KMS-11 (cell line): Measurements from ENCODE around the gene PIEZO2.

ENCODE experiments used
- H2AFZ ChIP-seq: fragments of 200-600 bp; sonication (generic); 2 replicates; pipeline ENCODE4 v1.6.1; 2016; ENCODE audit warnings: antibody characterized with exemption, mixed run types, low read depth
- H3K27ac ChIP-seq: fragments of 200-600 bp; sonication (generic); 2 replicates; pipeline ENCODE4 v1.6.1; 2016; ENCODE audit warnings: mild to moderate bottlenecking, mixed run types
- H3K27me3 ChIP-seq: fragments of 200-600 bp; sonication (generic); 2 replicates; pipeline ENCODE4 v1.6.1; 2017; ENCODE audit warnings: mild to moderate bottlenecking, low read depth, mixed run types, moderate library complexity; ENCODE audit not compliant: insufficient read depth
- H3K36me3 ChIP-seq: fragments of 200-600 bp; sonication (generic); 2 replicates; pipeline ENCODE4 v1.6.1; 2017; ENCODE audit warnings: mild to moderate bottlenecking, mixed run types; ENCODE audit not compliant: insufficient read depth
- H3K4me1 ChIP-seq: fragments of 200-600 bp; sonication (generic); 2 replicates; pipeline ENCODE4 v1.6.1; 2016; ENCODE audit warnings: mild to moderate bottlenecking, low read depth, mixed run types; ENCODE audit not compliant: poor library complexity, severe bottlenecking
- H3K4me2 ChIP-seq: fragments of 200-600 bp; sonication (generic); 2 replicates; pipeline ENCODE4 v1.7.0; 2016; ENCODE audit warnings: mild to moderate bottlenecking, mixed run types
- H3K4me3 ChIP-seq: fragments of 200-600 bp; sonication (generic); IDR thresholded peaks from 2 replicates; pipeline ENCODE4 v1.6.1; 2017; ENCODE audit warnings: low read depth, low read length, mixed read lengths; ENCODE audit not compliant: insufficient read depth
- H3K79me2 ChIP-seq: fragments of 200-600 bp; sonication (generic); 2 replicates; pipeline ENCODE4 v1.6.1; 2016; ENCODE audit warnings: low read depth, mixed run types; ENCODE audit not compliant: insufficient read depth
- H3K9ac ChIP-seq: fragments of 200-600 bp; sonication (generic); 2 replicates; pipeline ENCODE4 v1.6.1; 2016; ENCODE audit warnings: mild to moderate bottlenecking, mixed run types
- H4K20me1 ChIP-seq: fragments of 200-600 bp; sonication (generic); 2 replicates; pipeline ENCODE4 v1.6.1; 2016; ENCODE audit warnings: mild to moderate bottlenecking, mixed run types; ENCODE audit not compliant: insufficient read depth
- TF ChIP-seq, protein P1 (sequence below): fragments of 200-600 bp; sonication (generic); conservative IDR thresholded peaks from 2 replicates; pipeline ENCODE4 v1.6.1; 2017; ENCODE audit warnings: low read depth, mild to moderate bottlenecking, antibody characterized with exemption, low read length, moderate library complexity, mixed read lengths

PIEZO2 gene

DNA sequence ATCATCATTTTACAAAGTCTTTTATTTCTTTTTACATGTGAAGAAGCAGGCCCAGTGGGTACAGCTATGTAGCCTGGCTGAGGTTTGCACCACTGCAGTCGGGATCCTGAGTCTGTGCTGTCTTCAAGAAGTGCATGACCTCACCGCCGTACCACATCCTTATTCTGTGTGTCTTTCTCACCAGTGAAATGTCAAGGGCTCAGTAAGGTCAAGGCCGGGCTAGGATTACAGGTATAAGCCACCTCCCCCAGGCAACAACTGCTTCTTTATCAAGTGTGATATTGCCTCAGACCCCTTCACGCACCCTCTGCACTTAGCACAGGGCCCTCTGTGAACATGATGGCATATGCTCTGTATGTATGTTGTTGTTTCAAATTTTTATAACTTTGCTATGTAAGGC is 76.7 kb downstream of the PIEZO2 start:
- H2AFZ ChIP-seq = no peak overlapping the region
- no peak overlapping the region for H3K4me3 ChIP-seq
- TF ChIP-seq, protein P1, sequence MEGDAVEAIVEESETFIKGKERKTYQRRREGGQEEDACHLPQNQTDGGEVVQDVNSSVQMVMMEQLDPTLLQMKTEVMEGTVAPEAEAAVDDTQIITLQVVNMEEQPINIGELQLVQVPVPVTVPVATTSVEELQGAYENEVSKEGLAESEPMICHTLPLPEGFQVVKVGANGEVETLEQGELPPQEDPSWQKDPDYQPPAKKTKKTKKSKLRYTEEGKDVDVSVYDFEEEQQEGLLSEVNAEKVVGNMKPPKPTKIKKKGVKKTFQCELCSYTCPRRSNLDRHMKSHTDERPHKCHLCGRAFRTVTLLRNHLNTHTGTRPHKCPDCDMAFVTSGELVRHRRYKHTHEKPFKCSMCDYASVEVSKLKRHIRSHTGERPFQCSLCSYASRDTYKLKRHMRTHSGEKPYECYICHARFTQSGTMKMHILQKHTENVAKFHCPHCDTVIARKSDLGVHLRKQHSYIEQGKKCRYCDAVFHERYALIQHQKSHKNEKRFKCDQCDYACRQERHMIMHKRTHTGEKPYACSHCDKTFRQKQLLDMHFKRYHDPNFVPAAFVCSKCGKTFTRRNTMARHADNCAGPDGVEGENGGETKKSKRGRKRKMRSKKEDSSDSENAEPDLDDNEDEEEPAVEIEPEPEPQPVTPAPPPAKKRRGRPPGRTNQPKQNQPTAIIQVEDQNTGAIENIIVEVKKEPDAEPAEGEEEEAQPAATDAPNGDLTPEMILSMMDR = no peak
- no peaks in the 10 kb centered on the region for H3K79me2 ChIP-seq
- no peaks in the 10 kb centered on the region for H3K27me3 ChIP-seq
- no peak overlapping the region for H3K9ac ChIP-seq
- no peaks in the 10 kb centered on the region for H3K4me1 ChIP-seq
- H3K27ac ChIP-seq = no peak overlapping the region
- H3K36me3 ChIP-seq = no peaks in the 10 kb centered on the region
- no peak overlapping the region for H3K4me2 ChIP-seq
- H4K20me1 ChIP-seq = no peaks in the 10 kb centered on the region

GRCh38 chr18:11071300-11071699 is 78.1 kb downstream of the PIEZO2 start:
- TF ChIP-seq, protein P1 = no peak
- H3K9ac ChIP-seq = no peak overlapping the region
- no peak overlapping the region for H3K27ac ChIP-seq
- no peak overlapping the region for H3K4me3 ChIP-seq
- no peak overlapping the region for H3K4me2 ChIP-seq
- no peaks in the 10 kb centered on the region for H3K27me3 ChIP-seq
- no peaks in the 10 kb centered on the region for H3K4me1 ChIP-seq
- H4K20me1 ChIP-seq = no peaks in the 10 kb centered on the region
- no peak overlapping the region for H2AFZ ChIP-seq
- no peaks in the 10 kb centered on the region for H3K36me3 ChIP-seq
- no peaks in the 10 kb centered on the region for H3K79me2 ChIP-seq

GRCh38 chr18:11070593-11070992 is 78.8 kb downstream of the PIEZO2 start:
- H3K27me3 ChIP-seq = no peaks in the 10 kb centered on the region
- H4K20me1 ChIP-seq = no peaks in the 10 kb centered on the region
- H3K4me3 ChIP-seq = no peak overlapping the region
- no peaks in the 10 kb centered on the region for H3K4me1 ChIP-seq
- H2AFZ ChIP-seq = no peak overlapping the region
- TF ChIP-seq, protein P1 = no peak
- H3K36me3 ChIP-seq = no peaks in the 10 kb centered on the region
- H3K9ac ChIP-seq = no peak overlapping the region
- no peaks in the 10 kb centered on the region for H3K79me2 ChIP-seq
- H3K4me2 ChIP-seq = no peak overlapping the region
- H3K27ac ChIP-seq = no peak overlapping the region

DNA sequence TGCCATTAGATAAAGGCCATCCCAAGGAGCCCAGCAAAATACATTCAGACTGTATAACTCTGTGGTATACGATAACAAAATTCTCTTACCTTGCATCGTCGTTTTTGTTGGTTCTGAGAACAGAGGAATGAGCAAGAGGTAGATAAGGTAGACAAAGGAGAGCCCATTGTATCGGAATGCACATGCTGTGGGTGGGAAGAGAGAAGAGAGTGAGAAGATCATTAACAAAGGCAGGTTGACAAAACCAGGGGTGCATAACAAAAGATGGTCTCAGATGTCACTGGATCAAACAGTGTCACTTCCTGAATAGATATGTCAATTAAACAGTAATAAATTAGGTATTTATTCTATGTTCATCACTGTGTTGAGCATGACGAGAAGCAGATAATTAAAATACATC is 83.3 kb downstream of the PIEZO2 start:
- no peaks in the 10 kb centered on the region for H3K4me1 ChIP-seq
- H3K27ac ChIP-seq = no peak overlapping the region
- H3K4me2 ChIP-seq = no peak overlapping the region
- H3K79me2 ChIP-seq = no peaks in the 10 kb centered on the region
- H3K4me3 ChIP-seq = no peak overlapping the region
- TF ChIP-seq, protein P1 = no peak
- no peak overlapping the region for H3K9ac ChIP-seq
- H4K20me1 ChIP-seq = no peaks in the 10 kb centered on the region
- H2AFZ ChIP-seq = no peak overlapping the region
- no peaks in the 10 kb centered on the region for H3K36me3 ChIP-seq
- no peaks in the 10 kb centered on the region for H3K27me3 ChIP-seq
